Measurements from ENCODE around the gene ATP6AP1.

Gene ATP6AP1

GRCh38 chrX:154463611-154464220, 35.2 kb downstream of the ATP6AP1 start:
- no peak overlapping the region for H3K27ac ChIP-seq
- peaks cover 40% of the 10 kb centered on the region for H3K27me3 ChIP-seq (ENCODE audit: insufficient read depth, low read depth, severe bottlenecking)
- H3K36me3 ChIP-seq: peaks cover 78% of the 10 kb centered on the region
- no peak for DNase-seq
- H3K4me3 ChIP-seq (ENCODE audit: low read depth, low read length): no peak overlapping the region
- no peaks in the 10 kb centered on the region for H3K9me3 ChIP-seq (ENCODE audit: severe bottlenecking)
- TF ChIP-seq CTCF (IDR thresholded peaks at IDR 0.05; ENCODE audit: low read depth, low read length): no peak

GRCh38 chrX:154464806-154465365, 36.4 kb downstream of the ATP6AP1 start:
- TF ChIP-seq CTCF (IDR thresholded peaks at IDR 0.05; ENCODE audit: low read depth, low read length): no peak
- no peak overlapping the region for H3K27ac ChIP-seq
- no peak for DNase-seq
- H3K36me3 ChIP-seq: peaks cover 89% of the 10 kb centered on the region
- no peak overlapping the region for H3K4me3 ChIP-seq (ENCODE audit: low read depth, low read length)
- H3K9me3 ChIP-seq (ENCODE audit: severe bottlenecking): no peaks in the 10 kb centered on the region
- H3K27me3 ChIP-seq (ENCODE audit: insufficient read depth, low read depth, severe bottlenecking): peaks cover 43% of the 10 kb centered on the region

GRCh38 chrX:154465601-154466000, 37.1 kb downstream of the ATP6AP1 start:
- Histone ChIP-seq H3K9me3 (ENCODE audit: severe bottlenecking) (no peaks in the 10 kb centered on the region), H3K4me3 (ENCODE audit: low read depth, low read length) (no peak overlapping the region), H3K27ac (no peak overlapping the region), H3K36me3 (peaks cover 93% of the 10 kb centered on the region), H3K27me3 (ENCODE audit: insufficient read depth, low read depth, severe bottlenecking) (peaks cover 44% of the 10 kb centered on the region)
- no peak for DNase-seq
- no peak for TF ChIP-seq CTCF (IDR thresholded peaks at IDR 0.05; ENCODE audit: low read depth, low read length)

DNA sequence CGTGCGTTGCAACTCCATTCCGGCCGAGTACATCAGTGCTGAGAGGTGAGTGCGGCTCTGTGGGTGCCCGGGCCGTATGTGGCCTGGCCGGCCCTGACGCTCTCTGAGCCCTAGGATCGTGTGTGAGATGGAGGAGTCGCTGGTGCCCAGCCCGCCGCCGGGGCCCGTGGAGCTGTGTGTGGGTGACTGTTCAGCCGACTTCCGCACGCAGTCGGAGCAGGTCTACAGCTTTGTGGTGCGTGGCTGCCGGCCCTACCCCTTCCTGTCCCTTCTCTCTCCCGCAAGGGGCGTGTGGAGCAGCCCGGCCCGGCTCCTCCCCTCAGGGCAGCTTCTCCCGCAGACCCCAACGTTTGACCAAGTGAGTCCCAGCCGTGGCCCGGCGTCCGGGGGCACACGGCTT, 37.6 kb downstream of the ATP6AP1 start:
- peaks cover 41% of the 10 kb centered on the region for H3K27me3 ChIP-seq (ENCODE audit: insufficient read depth, low read depth, severe bottlenecking)

GRCh38 chrX:154466907-154467306, 38.4 kb downstream of the ATP6AP1 start:
- Histone ChIP-seq H3K27ac (no peak overlapping the region), H3K27me3 (ENCODE audit: insufficient read depth, low read depth, severe bottlenecking) (peaks cover 38% of the 10 kb centered on the region), H3K9me3 (ENCODE audit: severe bottlenecking) (no peaks in the 10 kb centered on the region), H3K36me3 (peaks cover 93% of the 10 kb centered on the region), H3K4me3 (ENCODE audit: low read depth, low read length) (no peak overlapping the region)
- TF ChIP-seq CTCF (IDR thresholded peaks at IDR 0.05; ENCODE audit: low read depth, low read length): no peak
- no peak for DNase-seq

More for the DNA sequence above, 37.6 kb downstream of the ATP6AP1 start:
- H3K36me3 ChIP-seq: peaks cover 93% of the 10 kb centered on the region
- H3K4me3 ChIP-seq (ENCODE audit: low read depth, low read length): no peak overlapping the region
- H3K9me3 ChIP-seq (ENCODE audit: severe bottlenecking): no peaks in the 10 kb centered on the region
- no peak for TF ChIP-seq CTCF (IDR thresholded peaks at IDR 0.05; ENCODE audit: low read depth, low read length)
- no peak for DNase-seq
- H3K27ac ChIP-seq: no peak overlapping the region

DNA sequence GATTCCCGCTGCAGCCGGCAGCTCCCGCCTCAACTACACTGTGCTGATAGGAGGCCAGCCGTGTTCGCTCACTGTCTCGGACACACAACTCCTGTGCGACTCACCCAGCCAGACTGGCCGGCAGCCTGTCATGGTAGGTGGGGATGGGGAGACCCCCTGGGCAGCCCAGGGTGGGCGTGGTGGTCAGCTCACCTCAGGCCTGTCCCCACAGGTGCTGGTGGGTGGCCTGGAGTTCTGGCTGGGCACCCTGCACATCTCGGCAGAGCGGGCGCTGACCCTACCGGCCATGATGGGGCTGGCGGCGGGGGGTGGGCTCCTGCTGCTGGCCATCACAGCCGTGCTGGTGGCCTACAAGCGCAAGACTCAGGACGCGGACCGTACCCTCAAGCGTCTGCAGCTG, 39.1 kb downstream of the ATP6AP1 start:
- Histone ChIP-seq H3K9me3 (ENCODE audit: severe bottlenecking) (no peaks in the 10 kb centered on the region), H3K4me3 (ENCODE audit: low read depth, low read length) (no peak overlapping the region), H3K27me3 (ENCODE audit: insufficient read depth, low read depth, severe bottlenecking) (peaks cover 38% of the 10 kb centered on the region), H3K27ac (no peak overlapping the region), H3K36me3 (peaks cover 87% of the 10 kb centered on the region)
- no peak for TF ChIP-seq CTCF (IDR thresholded peaks at IDR 0.05; ENCODE audit: low read depth, low read length)
- DNase-seq: no peak

All from WERI-Rb-1 (cell line).